ENCODE results near the gene C2orf76.
"Not testable (repeated sequence)": the region's sequence is repeated elsewhere in the genome, so short reads cannot be mapped to it uniquely, and the experiment has no call there.

The C2orf76 gene

DNA sequence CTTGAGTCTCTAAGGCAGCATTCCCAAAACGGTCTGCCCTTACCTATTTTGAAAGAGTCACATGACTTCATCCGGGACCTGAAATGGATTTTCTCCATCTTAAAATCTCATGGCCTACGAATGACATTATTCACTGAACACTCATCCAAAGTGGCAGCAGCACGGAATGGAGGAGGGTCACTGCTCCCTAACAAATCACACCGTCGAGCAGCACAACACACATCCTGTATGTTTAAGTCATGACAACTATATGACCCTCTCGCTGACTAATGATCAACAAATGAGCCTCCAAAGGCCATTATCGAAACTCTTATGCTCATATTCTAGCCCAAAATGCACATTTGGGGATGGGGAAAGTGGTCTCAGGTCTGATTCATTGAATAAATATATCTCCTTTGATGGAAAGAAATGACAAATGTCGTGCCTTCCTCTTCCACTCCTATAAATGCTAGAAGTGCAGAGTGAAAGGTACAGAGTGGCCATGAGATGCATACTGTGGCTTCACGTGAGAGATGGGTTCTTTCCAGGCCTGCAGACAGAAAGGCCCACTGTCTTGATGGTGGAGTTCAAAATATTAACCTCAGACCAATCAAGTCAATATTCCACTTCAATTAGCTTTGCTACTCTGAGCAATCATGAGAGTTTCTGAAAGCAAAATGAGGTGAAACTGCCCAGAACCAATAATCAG lies 70.8 kb downstream of the C2orf76 start:
- no peak for DNase-seq (ENCODE audit: low spot score)
- no peak for FAIRE-seq

DNA sequence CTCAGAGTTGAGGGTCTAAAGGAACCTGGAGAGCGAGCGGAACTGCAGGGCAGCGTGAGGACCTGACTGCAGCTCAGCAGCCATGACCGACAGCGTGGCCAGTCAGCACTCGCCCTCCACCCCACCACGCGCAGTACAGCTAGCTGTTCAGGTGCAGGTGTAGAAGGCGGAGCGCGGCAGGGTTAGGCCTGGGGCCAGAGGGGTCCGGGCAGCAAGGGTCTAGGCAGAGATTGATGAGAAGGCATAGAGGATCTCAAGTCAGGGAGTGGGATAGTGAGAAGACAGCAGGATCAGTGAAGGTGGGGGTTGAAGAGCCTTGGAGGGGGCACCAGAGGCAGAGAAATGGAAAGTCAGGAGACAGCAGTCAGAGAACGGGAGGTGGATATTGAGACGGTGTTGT lies 72.0 kb downstream of the C2orf76 start:
- FAIRE-seq (no peak), DNase-seq (ENCODE audit: low spot score) (no peak)

DNA sequence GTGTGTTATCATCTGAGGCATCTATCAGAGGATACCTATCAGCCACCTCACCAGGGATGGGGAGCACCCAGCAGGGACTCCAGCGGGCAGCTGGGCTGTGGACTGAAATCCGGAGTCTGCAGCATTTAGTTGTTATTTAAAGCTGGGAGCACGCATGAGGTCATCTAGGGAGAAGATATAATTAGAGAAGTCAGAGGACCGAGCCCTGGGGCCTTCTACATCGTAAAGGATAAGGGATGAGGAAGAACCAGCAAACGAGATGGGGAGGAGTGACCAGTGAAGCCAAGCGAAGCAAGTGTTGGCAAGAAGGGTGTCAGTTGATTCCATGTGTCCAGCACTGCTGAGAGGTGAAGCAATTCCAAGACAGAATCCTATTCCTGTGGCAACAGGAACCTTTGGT lies 72.7 kb downstream of the C2orf76 start:
- FAIRE-seq, result no peak
- DNase-seq (ENCODE audit: low spot score), result no peak

DNA sequence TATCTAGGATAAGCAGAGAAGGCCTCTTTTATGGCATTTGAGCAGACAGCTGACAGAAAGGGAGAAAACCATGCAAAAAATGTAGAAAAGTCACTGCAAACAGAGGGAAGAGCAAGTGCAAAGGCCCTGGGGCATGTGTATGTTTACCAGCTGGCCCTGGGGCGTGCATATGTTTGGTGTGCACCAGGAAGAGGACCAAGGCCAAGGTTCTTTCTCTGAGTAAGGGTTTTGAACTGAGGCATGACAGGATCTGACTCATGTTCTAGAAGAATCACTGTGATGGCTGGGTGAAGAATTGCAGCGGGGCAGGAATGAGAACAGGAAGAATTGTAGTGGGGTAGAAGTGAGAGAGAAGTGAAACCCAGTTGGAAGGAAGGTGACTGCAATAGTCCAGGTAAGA lies 73.4 kb downstream of the C2orf76 start:
- FAIRE-seq (no peak), DNase-seq (ENCODE audit: low spot score) (no peak)

DNA sequence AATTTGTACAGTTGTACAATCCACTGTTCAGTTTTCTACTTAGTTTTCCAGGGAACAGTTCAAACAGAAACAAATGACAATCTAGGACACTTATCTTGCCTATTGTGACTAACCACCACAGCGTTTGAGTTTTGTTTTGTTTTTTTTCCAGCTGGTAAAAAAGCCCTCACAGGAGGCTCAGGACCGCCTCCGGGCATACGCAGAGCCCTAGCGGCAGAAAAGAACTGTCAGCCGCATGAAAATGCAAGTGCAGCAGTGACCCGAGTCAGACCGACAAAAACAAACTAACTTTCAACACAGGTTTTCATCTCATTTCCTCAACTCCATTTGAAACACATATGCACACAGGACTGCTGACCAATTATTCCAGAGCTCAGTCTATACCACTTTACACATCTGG lies 74.4 kb downstream of the C2orf76 start:
- no peak for DNase-seq (ENCODE audit: low spot score)
- no peak for FAIRE-seq

DNA sequence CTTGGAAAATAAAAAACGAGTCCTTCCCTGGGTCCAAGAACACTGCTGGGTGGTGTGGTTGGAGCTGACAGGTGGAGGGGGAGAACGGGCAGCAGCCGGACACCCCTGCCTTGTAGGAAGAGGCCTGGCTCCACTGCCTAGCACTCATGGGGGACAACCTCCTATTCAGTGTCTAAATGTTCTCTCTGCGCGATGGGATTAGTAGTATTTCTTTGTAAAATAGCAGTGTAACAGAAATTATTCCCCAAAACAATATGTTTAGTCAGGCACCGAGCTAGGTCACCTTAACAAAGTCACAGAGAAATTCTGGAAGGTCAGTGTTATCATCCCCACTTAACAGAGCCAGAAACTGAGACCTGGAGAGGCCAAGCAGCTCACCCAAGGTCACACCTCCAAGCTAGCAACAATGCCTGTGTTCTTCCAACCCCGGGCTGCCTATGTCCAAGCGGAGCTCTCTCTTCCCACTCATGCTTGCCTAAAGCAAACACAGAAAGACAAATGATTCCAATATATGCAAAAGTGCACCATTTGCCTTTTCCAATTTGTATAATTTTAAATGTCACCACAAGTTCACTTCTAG lies 75.0 kb downstream of the C2orf76 start:
- DNase-seq (ENCODE audit: low spot score), result no peak
- no peak for FAIRE-seq

DNA sequence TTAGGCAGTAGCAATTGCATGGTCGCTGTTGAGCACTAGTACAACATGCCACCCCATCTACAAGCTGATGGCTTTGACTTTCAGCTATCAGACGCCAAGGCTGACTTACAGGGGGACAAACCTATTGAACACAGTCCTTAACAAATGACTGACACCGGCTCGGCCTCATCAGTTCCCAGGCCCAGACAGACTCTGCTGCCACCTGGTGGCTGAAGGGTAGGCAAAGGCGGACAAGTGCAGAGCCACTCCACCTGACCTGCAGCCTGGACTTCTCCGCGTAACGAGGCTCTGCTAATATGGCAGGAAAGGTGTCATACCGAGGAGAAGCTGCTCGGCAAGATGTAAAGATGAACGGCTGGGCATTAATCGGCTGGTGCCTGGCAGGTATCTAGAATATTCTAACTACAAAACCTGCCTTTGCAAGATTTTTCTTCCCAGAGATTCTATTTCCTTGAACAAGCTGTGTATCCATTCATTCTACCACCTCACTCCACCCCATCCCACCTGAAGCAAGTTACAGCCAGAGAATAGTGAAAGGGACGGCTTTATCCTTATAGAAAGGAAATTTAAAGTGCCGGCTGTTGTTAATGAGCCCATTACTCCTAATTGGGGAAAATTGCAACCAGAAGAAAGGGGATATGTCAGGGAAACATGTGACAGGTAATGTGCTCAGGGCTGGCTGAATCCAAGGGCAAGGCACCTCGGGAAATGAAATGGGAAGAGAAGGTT lies 75.6 kb downstream of the C2orf76 start:
- no peak for FAIRE-seq
- peak; percentile 35 for DNase-seq (ENCODE audit: low spot score)

DNA sequence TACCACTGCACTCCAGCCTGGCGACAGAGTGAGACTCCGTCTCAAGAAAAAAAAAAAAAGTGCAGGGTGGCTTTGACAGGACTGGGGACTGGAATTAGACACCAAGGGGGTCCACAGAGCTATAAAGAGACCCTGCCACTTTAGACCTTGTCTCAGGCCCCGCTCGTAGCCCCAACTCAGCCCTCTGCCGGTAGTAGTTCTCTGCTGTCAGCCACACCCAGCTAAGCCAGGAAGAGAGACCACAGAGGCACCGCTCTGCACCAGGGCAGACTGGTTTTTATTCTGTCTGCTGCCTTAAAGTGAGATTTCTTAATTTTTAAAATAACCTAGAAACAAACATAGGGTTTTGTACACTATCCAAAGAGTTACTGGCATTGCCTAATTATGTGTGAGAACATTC lies 77.0 kb downstream of the C2orf76 start:
- FAIRE-seq, result no peak
- no peak for DNase-seq (ENCODE audit: low spot score)

DNA sequence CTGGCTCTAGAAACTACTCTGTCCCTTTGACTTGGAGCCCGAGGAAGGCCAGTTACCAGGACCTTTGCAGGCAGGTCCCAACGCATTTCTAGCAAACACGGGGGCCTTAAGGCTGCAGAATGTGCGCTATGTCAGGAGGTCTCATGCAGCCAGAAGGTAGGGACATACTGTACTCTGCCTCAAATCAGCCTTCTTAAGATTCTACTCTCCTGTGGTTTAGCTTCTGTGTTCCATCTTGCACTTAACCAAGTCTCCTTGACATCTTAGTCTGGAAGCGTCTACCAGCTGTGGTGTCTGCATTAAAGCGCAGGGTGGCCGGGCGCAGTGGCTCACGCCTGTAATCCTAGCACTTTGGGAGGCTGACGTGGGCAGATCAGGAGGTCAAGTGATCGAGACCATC lies 77.5 kb downstream of the C2orf76 start:
- no peak for FAIRE-seq
- no peak for DNase-seq (ENCODE audit: low spot score)

DNA sequence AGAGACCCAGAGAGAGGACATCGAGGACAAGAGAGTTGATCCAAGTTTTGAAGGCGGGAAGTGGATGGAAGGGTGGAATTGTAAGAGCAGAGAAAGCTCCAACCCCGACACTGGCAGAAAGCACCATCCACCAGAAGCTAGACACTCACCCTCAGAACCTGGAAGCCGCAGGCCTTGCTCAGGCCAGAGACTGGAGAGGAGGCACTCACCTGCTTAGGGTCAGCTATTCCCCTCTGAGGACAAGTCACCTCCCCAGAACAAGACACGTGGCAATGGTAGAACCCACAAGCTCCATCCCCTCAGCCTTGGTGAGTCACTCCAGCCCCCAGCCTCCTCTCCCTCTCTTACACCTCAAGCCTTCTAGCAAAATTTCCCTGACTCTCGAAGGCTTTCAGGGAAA lies 78.1 kb downstream of the C2orf76 start:
- DNase-seq (ENCODE audit: low spot score), result no peak
- no peak for FAIRE-seq

DNA sequence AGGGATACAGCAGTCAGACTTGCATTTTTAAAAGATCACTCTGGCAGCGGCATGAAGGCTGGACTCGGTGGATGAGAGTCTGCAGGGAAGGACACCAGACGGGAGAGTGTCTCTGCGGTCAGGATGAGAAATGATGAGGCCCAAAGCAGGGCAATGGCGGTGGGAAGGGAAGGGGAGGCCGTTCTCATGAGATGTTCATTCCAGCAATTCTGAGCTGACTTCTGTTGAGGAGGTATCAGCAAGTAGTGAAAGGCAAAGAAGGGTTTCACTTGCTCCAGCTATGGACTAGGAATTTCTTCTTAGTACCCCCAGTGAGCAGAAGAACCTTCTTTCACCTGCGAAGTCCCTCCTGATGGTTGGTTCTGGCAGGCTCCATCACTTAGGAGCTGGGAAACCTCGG lies 80.0 kb downstream of the C2orf76 start:
- FAIRE-seq (no peak), DNase-seq (ENCODE audit: low spot score) (no peak)

DNA sequence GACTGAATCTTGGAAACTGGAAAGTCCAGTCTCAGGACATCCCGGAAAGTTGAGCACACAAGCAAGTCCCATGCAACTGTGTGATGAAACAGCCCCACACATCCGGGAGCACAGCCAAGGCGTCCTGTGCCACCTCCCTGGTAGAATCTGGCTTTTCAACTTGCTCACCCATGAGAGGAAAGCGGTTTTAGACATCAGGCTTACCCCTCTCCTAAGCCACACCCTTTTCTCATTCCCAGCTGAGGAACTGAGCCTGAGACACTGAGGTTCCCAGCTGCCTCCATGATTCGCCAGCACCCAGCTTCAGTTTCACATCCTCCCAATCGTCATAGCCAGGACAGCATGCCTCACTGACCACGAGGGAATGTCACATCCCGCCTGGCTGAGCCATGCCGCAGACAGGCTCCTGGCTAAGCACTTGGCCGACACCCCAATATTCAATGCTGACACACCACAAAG lies 82.7 kb downstream of the C2orf76 start:
- FAIRE-seq, result peak; percentile 81
- DNase-seq (ENCODE audit: low spot score), result peak; percentile 80

DNA sequence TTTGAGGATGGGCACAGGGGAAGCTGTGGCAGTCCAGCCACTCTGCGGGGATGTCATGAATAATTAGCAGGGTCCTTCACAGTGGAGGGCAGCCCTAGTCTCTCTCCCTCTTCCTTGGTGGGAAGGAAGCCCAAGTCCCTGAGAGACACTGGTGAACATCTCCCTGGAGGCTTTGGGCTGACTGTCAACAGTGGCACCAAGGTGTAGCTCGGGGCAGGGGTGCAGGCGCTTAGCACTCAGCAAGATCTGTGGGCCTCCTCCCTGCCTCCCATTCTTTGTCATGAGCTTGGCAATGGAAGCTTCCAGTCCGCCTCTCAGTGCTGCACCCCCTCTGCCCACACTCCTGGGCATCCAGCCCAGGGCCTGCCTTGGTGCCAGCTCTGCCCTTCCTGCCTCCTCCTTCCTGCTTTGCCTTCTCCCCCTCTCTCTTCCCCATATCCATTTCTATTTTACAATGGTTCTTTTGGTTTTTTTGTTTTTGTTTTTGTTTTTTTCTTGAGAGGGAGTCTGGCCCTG lies 83.6 kb downstream of the C2orf76 start:
- DNase-seq (ENCODE audit: low spot score), result no peak
- FAIRE-seq, result no peak

DNA sequence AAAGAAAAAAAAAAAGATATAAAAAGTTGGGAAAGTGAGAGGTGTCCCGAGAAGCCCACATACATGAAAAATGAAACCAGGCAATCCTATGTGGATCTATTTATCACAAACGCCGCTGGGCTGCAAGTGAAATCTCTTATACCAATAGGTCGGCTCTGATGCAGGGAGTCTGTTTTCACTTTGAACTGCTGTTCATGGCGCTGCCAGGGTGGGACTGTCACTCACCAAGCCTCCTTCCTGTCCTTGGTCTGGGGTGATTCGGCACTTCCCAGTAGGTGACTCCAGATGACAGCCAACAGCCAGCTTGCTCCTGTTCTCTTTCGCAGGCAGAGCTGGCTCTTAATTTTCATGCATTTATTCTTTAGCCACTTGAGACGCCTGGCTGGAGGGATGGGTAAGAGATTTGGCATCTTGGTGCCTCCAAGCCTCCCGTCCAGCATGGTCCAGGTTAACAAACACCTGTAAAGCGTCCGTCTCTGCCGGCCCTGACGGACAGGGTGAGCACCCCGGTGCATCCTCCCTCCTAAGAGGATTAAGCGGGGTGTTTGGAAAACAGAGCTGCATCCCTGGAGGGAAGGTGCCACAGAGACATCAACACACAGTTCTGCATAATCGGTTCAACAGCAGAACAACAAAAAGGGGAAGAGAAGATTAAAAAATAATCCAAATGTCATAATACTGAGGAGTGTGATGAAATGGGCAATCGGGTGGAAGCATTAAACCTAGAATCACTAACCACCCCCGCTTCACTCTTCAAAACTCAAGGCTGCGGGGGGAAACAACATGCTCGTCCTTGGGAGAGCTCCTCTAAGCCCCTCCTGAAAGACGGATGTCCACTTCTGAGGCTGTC lies 84.3 kb downstream of the C2orf76 start:
- FAIRE-seq, result no peak
- no peak for DNase-seq (ENCODE audit: low spot score)

DNA sequence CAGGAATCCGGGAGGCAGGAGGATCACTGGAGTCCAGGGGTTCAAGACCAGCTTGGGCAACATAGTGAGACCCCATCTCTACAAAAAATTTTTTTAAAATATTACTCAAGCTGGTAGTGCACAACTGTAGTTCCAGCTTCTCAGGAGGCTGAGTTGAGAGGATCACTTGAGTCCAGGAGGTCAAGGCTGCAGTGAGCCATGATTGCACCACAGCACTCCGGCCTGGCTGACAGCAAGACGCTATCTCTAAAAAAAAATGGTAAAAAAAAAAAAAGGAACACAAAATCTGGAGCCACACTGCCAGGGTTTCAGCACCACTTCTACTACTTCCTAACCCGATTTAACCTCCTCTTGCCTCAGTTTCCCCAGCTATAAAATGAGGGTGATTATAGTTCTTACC lies 86.0 kb downstream of the C2orf76 start:
- DNase-seq (ENCODE audit: low spot score) (no peak), FAIRE-seq (no peak)

DNA sequence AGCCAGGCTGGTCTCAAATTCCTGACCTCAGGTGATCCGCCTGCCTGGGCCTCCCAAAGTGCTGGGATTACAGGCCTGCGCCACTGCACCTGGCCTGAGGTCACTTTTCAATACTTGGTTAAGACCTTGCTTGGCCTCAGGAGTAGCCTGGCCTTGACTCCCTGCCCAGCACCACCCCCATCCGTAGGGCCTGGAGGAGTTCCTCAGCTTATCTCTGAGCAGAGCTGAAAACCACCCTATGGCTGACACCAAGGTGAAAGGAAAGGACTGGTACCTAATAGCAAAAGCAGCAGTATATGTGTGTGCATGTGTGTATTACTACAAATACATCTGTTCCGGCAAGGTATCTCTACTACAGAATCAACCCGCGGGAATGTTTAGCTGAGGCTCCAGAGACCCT lies 87.0 kb downstream of the C2orf76 start:
- DNase-seq (ENCODE audit: low spot score) (no peak), FAIRE-seq (no peak)

DNA sequence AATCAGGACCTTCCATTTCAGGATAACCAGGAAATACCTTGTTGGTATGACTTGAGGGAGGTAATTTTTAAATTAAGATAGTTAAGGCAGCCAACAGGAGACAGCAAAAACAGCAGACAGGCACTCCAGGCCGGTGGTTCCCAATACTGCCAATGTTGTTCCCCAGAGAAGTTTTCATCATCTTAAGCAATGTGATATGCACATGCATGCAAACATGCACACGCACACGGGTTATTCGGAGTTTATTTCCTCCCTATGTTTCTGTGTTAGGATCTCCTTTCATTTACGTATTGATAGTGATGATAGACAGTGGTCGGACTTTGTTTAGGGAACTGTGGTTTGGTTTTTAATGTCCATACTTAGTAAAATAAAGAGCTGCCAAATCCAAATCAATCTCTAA lies 87.7 kb downstream of the C2orf76 start:
- FAIRE-seq (no peak), DNase-seq (ENCODE audit: low spot score) (no peak)

DNA sequence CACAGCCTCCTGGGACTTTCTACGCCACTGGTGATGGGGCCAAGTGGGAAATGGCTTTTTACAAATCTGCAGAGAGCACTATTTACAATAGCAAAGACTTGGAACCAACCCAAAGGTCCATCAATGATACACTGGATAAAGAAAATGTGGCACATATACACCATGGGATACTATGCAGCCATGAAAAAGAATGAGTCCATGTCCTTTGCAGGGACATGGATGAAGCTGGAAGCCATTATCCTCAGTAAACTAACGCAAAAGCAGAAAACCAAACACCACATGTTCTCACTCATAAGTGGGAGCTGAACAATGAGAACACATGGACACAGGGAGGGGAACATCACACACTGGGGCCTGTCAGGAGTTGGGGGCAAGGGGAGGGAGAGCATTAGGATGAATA lies 88.2 kb downstream of the C2orf76 start:
- DNase-seq (ENCODE audit: low spot score); FAIRE-seq: not testable (repeated sequence)

DNA sequence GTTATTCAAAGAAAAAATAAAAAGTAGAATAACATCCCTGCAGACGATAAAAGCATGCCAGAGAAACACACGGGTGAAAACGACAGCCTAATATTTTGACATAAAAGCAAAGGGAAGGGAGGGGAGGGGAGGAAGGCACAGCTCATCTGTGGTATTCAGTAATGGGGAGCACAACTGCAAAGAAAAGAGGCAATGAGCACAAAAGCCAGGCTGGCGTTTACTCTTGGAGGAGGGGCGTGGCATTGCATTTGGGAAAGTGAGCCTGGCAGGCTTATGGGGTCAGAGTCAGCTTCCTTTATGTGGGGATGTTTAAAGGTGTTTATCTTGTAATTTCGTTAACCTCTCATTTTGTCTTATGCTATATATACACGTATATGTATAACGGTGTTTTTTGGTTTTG lies 89.8 kb downstream of the C2orf76 start:
- DNase-seq (ENCODE audit: low spot score), result no peak

DNA sequence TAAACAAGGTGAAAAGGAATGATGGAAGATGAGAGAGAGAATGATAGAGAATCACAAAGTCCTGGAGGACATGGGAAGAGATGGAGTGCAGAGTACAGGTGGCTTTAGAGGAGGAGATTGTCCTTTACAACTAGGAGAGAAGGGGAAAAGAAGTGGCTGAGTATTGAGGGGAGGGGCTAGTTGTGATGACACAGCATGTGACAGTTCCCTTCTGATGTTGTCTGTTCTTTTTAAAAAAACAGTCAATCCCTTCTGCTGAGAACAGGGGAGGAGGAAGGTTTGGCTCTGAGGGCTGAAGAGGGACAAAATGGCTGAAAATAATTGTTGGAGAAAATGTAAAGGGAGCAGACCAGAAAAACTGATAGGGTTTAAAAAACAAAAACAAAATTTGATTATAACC lies 99.0 kb downstream of the C2orf76 start:
- no peak for FAIRE-seq
- DNase-seq (ENCODE audit: low spot score), result no peak

More for the DNA sequence above, 89.8 kb downstream of the C2orf76 start:
- no peak for FAIRE-seq

DNA sequence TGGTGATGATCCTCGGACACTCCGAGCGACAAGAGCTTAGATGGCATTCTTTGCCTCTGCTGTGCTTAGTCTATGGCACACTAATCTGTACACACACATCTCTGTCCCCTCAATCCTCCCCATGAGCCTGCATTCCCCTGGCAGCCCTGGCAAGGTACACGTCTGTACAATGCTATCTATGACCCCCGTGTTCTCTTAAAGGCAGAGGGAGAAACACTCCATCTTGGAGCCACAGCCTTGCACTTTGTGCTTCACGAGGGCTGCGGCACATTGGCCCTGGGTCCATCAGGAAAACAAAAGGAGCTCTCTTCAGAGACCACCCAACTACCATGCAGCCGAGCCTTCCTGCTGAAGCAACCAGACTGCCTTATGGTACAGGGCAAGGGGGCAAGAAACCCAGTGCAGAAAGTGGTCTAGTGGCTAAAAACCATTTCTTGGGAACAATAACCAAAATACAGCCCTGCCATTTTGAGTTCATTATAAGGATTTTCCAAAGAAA lies 100.5 kb downstream of the C2orf76 start:
- DNase-seq (ENCODE audit: low spot score) (no peak), FAIRE-seq (no peak)
